ENCODE measurements around the gene GOLT1B. TPM values are rescaled to one million over a fixed set of nuclear protein-coding genes. Genes with fewer than 3 reads are reported as not detected.

The GOLT1B gene
- total and polyA plus RNA-seq, 9 of the 15 experiments (the other 6 are each of a cell fraction or from before 2014, with no cell fraction given): 9.4 to 66.1 (median 26.7) TPM

DNA sequence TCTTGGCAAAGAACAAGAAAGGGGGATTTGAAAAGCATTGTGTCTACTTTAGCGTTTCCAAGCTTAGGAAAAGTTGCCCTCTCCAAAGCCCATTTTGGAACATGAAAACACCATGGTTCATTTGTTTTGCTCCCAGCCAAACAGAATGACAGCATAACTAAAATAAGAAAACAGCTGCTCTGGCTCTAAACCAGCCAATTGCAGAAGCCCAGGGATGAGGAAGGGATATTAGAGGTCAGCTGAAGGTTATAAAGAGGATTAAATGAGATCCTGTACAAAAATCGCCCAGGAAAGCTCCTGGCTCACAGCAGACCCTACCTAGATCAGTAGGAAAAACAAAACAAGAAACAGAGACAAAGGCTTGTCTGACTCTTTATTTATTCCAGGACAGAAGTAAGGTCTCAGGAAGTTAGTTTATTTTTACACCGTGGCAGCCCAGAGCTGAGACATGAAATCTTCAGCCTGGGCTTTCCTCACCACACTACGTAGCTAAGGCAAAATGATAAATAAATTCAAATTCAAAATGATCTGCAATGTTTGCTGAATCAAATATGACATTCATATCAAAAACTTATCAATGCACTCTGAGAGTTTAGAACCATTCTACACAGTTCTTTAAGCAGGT, 50.4 kb downstream of the GOLT1B start (continued):
- TF ChIP-seq, protein P1, sequence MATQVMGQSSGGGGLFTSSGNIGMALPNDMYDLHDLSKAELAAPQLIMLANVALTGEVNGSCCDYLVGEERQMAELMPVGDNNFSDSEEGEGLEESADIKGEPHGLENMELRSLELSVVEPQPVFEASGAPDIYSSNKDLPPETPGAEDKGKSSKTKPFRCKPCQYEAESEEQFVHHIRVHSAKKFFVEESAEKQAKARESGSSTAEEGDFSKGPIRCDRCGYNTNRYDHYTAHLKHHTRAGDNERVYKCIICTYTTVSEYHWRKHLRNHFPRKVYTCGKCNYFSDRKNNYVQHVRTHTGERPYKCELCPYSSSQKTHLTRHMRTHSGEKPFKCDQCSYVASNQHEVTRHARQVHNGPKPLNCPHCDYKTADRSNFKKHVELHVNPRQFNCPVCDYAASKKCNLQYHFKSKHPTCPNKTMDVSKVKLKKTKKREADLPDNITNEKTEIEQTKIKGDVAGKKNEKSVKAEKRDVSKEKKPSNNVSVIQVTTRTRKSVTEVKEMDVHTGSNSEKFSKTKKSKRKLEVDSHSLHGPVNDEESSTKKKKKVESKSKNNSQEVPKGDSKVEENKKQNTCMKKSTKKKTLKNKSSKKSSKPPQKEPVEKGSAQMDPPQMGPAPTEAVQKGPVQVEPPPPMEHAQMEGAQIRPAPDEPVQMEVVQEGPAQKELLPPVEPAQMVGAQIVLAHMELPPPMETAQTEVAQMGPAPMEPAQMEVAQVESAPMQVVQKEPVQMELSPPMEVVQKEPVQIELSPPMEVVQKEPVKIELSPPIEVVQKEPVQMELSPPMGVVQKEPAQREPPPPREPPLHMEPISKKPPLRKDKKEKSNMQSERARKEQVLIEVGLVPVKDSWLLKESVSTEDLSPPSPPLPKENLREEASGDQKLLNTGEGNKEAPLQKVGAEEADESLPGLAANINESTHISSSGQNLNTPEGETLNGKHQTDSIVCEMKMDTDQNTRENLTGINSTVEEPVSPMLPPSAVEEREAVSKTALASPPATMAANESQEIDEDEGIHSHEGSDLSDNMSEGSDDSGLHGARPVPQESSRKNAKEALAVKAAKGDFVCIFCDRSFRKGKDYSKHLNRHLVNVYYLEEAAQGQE (IDR thresholded peaks at IDR 0.05; ENCODE audit: borderline replicate concordance): no peak
- TF ChIP-seq, protein P1 (CRISPR knock-in tag; IDR thresholded peaks at IDR 0.05; ENCODE audit: low read depth): no peak
- TF ChIP-seq YY1 (IDR thresholded peaks at IDR 0.05; ENCODE audit: borderline replicate concordance in 1 of 3, control insufficient read depth in 1 of 3, extremely low read depth in 1 of 3, insufficient read depth in 3 of 3, insufficient read length in 1 of 3, insufficient replicate concordance in 2 of 3, low read depth in 1 of 3, low read length in 2 of 3): no peak
- no peak for TF ChIP-seq HMGN3 (IDR thresholded peaks at IDR 0.05; ENCODE audit: borderline replicate concordance, extremely low read depth, insufficient read length, low read depth, low read length)
- TF ChIP-seq THRAP3 (IDR thresholded peaks at IDR 0.05; ENCODE audit: borderline replicate concordance): no peak
- no peak for TF ChIP-seq ZNF445 (CRISPR knock-in tag; IDR thresholded peaks at IDR 0.05; ENCODE audit: low read depth)
- TF ChIP-seq MTA2 (IDR thresholded peaks at IDR 0.05; ENCODE audit: low read depth): no peak
- TF ChIP-seq CREB1 (IDR thresholded peaks at IDR 0.05): no peak
- TF ChIP-seq CREB1 (CRISPR knock-in tag; IDR thresholded peaks at IDR 0.05): no peak
- no peak for TF ChIP-seq TFAM (CRISPR knock-in tag; conservative IDR thresholded peaks at IDR 0.05)
- no peak for TF ChIP-seq ZNF224 (CRISPR knock-in tag; IDR thresholded peaks at IDR 0.05)
- TF ChIP-seq DEAF1 (CRISPR knock-in tag; IDR thresholded peaks at IDR 0.05): no peak
- TF ChIP-seq BHLHE40 (IDR thresholded peaks at IDR 0.05; ENCODE audit: low read length): no peak
- no peak for TF ChIP-seq ZNF655 (CRISPR knock-in tag; IDR thresholded peaks at IDR 0.05)

All from K562 (cell line).